GM19452 (cell line): Measurements from ENCODE around the gene RTBDN.

Experiments used
- ATAC-seq: cut with Tn5 transposase; IDR thresholded peaks from one replicate; pipeline ENCODE4 v1.9.1; 2021; ENCODE audit not compliant: unreplicated experiment

RTBDN gene

GRCh38 chr19:12834566-12834943, at the start of gene RTBDN:
RTBDN (minus strand) TSS chr19:12834579; CDS start chr19:12829979, 4,600 bp downstream.
- ATAC-seq: no peak

- ATAC-seq: no peak
Measured at GRCh38 chr19:12882589-12882988, 48.2 kb upstream of the RTBDN start.

DNA sequence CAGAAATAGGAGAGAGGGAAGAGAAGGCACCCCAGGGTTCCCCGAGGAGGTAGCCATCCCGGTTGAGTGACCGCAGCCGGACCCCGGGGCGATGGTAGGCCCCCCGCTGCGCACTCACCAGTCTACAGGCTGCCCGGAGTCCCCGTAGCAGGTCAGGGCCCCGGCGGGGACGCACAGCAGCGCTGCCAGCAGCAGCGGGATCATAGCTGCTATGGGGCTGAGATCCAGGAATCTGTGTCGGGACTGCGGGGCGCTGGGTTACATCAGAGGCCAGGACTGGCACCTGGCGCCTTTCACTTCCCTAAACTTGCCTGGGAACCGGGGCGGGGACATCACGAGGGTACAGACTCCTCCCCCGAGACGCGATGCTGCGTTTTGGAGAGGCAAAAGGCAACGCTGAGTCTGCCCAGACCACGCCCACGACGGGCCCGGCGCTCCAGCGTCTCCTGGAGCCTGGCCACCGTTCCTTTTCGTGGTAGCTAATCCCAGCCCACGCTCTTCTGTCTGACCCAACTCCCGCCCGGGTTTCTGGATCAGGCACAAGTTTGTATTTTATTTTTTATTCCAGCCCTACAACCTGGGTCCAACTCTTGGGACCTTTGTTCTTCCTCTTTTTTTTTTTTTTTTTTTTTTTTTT, 46.9 kb upstream of the RTBDN start, which contains the start of gene DNASE2:
DNASE2 (minus strand) TSS at position 278 of the 637 bp plus-strand sequence; CDS start at position 204, 74 bp downstream.
- ATAC-seq: peak; percentile 81

DNA sequence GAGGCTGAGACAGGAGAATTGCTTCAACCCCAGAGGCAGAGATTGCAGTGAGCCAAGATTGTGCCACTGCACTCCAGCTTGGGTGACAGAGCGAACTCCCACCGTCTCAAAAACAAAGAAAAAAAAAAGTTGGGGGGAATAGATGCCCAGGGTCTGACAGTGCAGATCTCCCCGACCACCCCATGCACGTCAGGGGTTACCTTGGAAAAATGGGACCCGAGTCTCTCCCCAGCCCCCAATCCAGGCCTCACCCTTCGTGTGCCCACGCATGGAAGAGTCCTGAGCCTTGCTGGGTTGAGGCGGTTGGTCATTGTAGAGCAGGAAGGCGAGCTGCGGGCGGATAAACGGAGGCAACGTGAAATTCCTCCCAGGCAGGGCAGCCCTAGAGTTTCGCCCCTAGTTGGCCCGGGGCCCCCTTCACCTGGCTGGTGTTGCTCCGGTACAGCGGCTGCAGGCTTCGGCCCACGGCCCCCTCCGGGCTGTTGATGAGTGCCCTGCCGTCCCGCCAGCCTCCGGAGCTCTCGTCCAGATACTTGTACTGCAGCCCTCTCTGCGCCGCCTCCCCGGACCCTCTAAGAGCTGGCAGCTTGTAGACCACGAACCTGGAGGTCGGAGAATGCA, 46.3 kb upstream of the RTBDN start:
- ATAC-seq: peak; percentile 9

GRCh38 chr19:12875086-12875485, 40.7 kb upstream of the RTBDN start:
- ATAC-seq: no peak

GRCh38 chr19:12873891-12874745, 39.7 kb upstream of the RTBDN start:
- ATAC-seq: no peak

DNA sequence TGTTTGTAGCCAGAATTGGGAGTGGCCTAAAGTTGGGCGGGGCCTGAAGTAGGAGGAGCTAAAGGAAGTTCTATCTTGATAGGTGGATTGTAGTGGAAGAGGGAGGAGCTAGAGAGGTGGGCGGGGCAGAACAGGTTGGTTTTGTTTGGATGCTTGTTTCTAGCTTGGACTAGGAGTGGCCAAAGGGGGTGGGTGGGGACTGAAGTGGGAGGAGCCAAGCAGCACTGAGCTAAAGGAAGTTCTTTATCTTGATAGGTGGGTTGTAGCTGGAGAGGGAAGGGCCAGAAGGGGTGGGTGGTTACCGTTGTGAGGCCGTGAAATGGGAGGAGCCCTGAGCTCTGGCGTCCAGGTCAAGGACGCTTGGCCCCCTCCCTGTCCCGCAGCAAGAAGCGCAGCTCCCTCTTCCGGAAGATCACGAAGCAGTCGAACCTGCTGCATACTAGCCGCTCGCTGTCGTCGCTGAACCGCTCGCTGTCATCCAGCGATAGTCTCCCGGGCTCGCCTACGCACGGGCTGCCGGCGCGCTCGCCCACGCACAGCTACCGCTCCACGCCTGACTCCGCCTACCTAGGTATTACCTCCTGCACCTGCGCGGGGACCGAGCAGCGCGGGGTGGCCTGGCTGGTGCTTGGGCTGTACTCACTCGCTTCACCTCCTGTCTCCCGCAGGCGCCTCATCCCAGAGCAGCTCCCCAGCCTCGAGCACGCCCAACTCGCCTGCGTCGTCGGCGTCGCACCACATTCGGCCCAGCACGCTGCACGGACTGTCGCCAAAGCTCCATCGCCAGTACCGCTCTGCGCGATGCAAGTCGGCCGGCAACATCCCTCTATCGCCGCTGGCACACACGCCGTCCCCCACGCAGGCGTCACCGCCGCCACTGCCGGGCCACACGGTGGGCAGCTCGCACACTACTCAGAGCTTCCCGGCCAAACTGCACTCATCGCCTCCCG, 38.8 kb upstream of the RTBDN start:
- ATAC-seq: no peak

DNA sequence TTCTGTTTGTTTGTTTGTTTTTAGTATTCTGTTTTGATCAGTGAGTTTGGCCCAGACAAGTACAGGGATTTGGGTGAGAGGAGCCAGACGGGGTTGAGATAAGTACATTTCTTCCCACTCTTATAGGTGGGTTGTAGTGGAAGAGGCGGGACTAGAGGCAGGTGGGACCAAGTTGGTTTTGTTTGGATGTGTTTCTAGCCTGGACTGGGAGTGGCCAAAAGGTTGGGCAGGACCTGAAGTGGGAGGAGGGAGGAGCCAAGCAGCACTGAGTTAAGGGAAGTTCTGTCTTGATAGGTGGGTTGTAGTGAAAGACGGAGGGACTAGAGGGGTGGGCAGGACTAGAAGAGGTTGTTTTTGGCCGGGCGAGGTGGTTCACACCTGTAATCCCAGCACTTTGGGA, 37.9 kb upstream of the RTBDN start:
- no peak for ATAC-seq

DNA sequence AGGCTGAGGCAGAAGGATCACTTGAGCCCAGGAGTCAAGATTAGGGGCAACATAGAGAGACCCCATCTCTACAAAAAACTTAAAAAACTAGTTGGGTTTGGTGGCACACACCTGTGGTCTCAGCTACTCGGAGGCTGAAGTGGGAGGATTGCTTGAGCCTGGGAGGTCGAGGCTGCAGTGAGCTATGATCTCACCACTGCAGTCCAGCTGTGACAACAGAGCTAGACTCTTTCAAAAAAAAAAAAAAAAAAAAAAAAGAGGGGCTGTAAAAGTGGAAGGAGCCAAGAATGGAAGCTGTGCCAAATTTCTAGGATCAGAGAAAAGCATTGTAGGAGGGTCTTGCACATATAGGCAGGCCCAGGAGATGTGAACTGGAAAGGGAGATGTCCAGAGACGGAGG, 37.3 kb upstream of the RTBDN start:
- no peak for ATAC-seq

DNA sequence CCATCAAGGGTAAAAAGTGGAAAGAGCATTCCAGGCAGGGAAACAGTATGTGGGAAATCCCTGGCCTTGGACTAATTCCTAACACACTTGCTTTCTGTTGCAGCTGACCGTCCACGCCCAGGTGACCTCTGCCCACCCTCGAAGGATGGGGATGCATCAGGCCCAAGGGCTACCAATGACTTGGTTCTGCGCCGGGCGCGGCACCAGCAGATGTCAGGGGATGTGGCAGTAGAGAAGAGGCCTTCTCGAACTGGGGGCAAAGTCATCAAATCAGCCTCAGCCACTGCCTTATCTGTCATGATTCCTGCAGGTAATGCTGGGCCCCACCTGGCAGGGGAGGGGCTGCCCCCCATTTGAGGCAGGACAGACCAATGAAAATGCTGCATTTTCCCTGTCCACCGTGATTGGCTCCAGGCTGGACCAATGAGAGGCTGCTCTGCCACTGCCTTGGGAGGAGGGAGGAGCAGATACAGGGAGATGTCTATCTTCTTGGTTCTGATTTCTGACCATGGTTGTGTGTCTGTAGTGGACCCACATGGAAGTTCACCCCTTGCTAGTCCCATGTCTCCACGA, 34.2 kb upstream of the RTBDN start:
- no peak for ATAC-seq

GRCh38 chr19:12867120-12868099, 33.0 kb upstream of the RTBDN start:
- ATAC-seq: no peak

- no peak for ATAC-seq
Measured at GRCh38 chr19:12866416-12867119, 32.2 kb upstream of the RTBDN start.

- ATAC-seq: no peak
Measured at GRCh38 chr19:12865746-12866415, 31.5 kb upstream of the RTBDN start.

DNA sequence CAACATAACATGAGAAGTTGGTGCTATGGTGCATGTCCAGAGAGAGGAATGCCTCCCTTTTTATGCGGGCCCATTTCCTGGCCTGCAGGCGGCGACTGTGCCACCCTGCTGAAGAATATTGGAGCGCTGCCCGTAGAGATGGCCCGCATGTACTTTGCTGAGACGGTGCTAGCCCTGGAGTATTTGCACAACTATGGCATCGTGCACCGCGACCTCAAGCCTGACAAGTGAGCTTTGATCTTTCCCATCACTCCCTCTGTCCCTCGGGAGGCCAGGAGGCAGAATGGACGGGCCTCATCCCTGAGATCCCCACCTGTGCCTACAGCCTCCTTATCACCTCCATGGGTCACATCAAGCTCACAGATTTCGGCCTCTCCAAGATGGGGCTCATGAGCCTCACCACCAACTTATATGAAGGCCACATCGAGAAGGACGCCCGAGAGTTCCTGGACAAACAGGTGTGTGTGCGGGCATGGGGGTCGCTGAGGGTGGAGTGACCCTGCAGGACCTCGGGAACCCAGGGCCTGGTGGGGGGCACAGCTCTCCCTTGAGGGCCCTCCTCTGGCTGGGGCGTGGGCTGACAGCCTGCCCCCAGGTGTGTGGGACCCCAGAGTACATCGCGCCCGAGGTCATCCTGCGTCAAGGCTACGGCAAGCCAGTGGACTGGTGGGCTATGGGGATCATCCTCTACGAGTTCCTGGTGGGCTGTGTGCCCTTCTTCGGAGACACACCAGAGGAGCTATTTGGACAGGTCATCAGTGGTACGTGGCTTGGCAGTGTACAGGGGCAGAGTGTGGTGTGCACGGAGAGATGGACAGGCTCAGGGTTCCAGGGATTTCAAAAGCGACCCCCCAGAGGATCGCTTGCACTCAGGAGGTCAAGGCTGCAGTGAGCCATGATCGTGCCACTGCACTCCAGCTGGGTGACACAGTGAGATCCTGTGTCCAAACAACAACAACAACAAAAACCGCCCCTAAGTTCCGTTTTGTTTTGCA, 30.6 kb upstream of the RTBDN start:
- no peak for ATAC-seq

DNA sequence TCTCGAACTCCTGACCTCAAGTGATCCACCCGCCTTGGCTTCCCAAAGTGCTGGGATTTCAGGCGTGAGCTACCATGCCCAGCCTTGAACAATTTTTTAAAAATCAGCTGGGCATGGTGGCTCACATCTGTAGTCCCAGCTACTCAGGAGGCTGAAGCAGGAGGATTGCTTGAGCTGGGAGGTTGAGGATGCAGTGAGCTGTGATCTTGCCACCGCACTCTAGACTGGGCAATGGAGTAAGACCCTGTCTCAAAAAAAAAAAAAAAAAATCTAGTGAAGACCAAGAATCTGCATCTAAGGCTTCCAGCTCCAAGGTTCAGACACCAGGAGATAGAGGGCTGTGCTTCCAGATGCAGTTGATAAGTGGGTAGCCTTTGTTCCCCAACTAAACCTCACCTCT, 29.8 kb upstream of the RTBDN start:
- ATAC-seq: no peak

DNA sequence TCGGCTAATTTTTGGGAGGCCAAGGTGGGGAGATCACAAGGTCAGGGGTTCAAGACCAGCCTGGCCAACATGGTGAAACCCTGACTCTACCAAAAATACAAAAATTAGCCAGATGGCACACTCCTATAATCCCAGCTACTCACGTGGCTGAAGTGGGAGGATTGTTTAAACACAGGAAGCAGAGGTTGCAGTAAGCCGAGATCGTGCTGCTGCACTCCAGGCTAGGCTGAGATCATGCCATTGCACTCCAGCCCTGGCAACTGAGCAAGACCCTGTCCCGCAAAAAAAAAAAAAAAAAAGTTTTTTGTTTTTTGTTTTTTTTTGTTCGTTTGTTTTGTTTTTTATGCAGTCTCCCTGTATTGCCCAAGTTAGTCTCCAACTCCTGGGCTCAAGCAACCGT, 25.2 kb upstream of the RTBDN start:
- no peak for ATAC-seq
